Suprapubic skin (tissue), 4 donors: ENCODE measurements around the gene CCR5. TPM values are rescaled to one million over a fixed set of nuclear protein-coding genes. Genes with fewer than 3 reads are reported as not detected.

Experiments used
- DNase-seq, 2 donors: peaks; one replicate each; pipeline ENCODE4 v3.0.0-alpha.2; 2019; ENCODE audit warnings: low spot score in 2 of 2
- H3K27ac ChIP-seq: fragments of 200-600 bp; sonication (generic); one replicate; pipeline ENCODE4 v1.5.1; 2019
- H3K27me3 ChIP-seq: fragments of 200-600 bp; sonication (generic); one replicate; pipeline ENCODE4 v1.5.1; 2019
- H3K36me3 ChIP-seq: fragments of 200-600 bp; sonication (generic); one replicate; pipeline ENCODE4 v1.5.1; 2019
- H3K4me1 ChIP-seq: fragments of 200-600 bp; sonication (generic); one replicate; pipeline ENCODE4 v1.5.1; 2019
- H3K4me3 ChIP-seq: fragments of 200-600 bp; sonication (generic); one replicate; pipeline ENCODE4 v1.5.1; 2019; ENCODE audit warnings: mild to moderate bottlenecking
- H3K9me3 ChIP-seq: fragments of 200-600 bp; sonication (generic); one replicate; pipeline ENCODE4 v1.5.1; 2019
- CTCF ChIP-seq, 2 donors: fragments of 200-600 bp in 1 of 2; fragments of 450-650 bp in 1 of 2; sonication (generic) in 1 of 2; IDR thresholded peaks; one replicate each; pipeline ENCODE4 v1.5.1; 2016 to 2019; ENCODE audit warnings: antibody characterized with exemption in 2 of 2, mild to moderate bottlenecking in 1 of 2, moderate library complexity in 1 of 2
- EP300 ChIP-seq: sonication (generic); formaldehyde crosslinking; IDR thresholded peaks from one replicate; pipeline ENCODE4 v1.6.1; 2017; ENCODE audit warnings: antibody characterized with exemption
- POLR2A ChIP-seq, 2 donors: fragments of 450-650 bp; IDR thresholded peaks; one replicate each; pipeline ENCODE4 v1.6.1; 2017; ENCODE audit warnings: antibody characterized with exemption in 2 of 2, mild to moderate bottlenecking in 2 of 2, moderate library complexity in 2 of 2
- POLR2AphosphoS5 ChIP-seq, 3 donors: sonication (generic); formaldehyde crosslinking; IDR thresholded peaks; one replicate each; pipeline ENCODE4 v1.6.1; 2017; ENCODE audit warnings: antibody characterized with exemption in 3 of 3
- WGBS: methylation state at CpG from one replicate; pipeline ENCODE4 v1.1.5; 2018; 5-methylcytosine and 5-hydroxymethylcytosine counted together
- total RNA-seq, 4 donors: library from RNA; depleted of rRNA; stranded (reverse); fragments of >200 nt; gene quantifications; one replicate each; pipeline ENCODE4 v1.1.0, GENCODE V29; 2016

The CCR5 gene
- total RNA-seq, 4 donors from 2014 or later: 0.34 to 1.3 TPM; not detected in 2

GRCh38 chr3:46334741-46335478 is 35.8 kb upstream of the CCR5 start:
- H3K4me3 ChIP-seq: no peak overlapping the region
- H3K27ac ChIP-seq: no peak overlapping the region
- H3K4me1 ChIP-seq: peaks cover 8% of the 10 kb centered on the region
- DNase-seq: no peak
- H3K27me3 ChIP-seq: no peaks in the 10 kb centered on the region
- peaks cover 8% of the 10 kb centered on the region for H3K9me3 ChIP-seq
- no peaks in the 10 kb centered on the region for H3K36me3 ChIP-seq
- no peak for TF ChIP-seq POLR2A (IDR thresholded peaks at IDR 0.05)
- no peak for TF ChIP-seq POLR2AphosphoS5 (IDR thresholded peaks at IDR 0.05)
- no peak for TF ChIP-seq CTCF (IDR thresholded peaks at IDR 0.05)
- no peak for TF ChIP-seq EP300
- 24% methylated on average over 4 of the region's 4 CpGs for WGBS

DNA sequence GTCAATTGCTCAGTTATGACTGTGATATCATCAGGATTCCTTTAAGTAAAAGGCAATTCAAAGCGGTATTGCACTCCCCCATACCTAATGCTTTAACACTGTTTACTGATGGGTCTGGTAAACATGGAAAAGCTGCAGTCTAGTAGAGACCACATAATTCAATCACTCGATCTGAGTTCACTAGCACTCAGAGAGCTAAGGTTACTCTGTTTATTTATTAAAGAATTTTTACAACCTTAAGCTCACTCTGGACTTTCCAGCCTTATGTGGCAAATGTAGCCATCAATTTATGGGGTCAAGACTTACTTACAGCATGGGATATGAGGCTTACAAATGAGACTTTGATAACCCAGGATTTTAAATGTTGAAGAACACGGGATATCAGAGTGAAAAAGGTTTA is 35.2 kb upstream of the CCR5 start:
- Histone ChIP-seq H3K27ac (no peak overlapping the region), H3K4me1 (peaks cover 8% of the 10 kb centered on the region), H3K27me3 (no peaks in the 10 kb centered on the region), H3K9me3 (peaks cover 8% of the 10 kb centered on the region), H3K4me3 (no peak overlapping the region), H3K36me3 (no peaks in the 10 kb centered on the region)
- no peak for TF ChIP-seq POLR2A (IDR thresholded peaks at IDR 0.05)
- 49% methylated on average over 3 of the region's 3 CpGs for WGBS
- DNase-seq: no peak

GRCh38 chr3:46337911-46338310 is 32.8 kb upstream of the CCR5 start:
- no peak for TF ChIP-seq EP300
- H3K27me3 ChIP-seq: no peaks in the 10 kb centered on the region
- H3K36me3 ChIP-seq: no peaks in the 10 kb centered on the region
- H3K4me1 ChIP-seq: peaks cover 8% of the 10 kb centered on the region
- H3K4me3 ChIP-seq: no peak overlapping the region
- no peak for DNase-seq
- H3K27ac ChIP-seq: no peak overlapping the region
- peaks cover 8% of the 10 kb centered on the region for H3K9me3 ChIP-seq

DNA sequence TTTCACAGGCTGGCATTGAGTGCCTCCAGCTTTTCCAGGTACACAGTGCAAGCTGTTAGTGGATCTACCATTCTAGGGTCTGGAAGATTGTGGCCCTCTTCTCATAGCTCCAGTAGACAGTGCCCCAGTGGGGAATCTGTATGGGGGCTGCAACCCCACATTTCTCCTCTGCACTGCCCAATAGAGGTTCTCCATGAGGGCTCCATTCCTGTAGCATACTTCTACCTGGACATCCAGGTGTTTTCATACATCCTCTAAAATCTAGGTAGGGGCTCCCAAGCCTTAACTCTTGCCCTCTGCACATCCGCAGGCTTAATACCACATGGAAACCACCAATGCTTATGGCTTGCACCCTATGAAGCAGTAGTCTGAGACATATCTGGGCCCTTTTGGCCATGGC is 31.9 kb upstream of the CCR5 start:
- peaks cover 8% of the 10 kb centered on the region for H3K4me1 ChIP-seq
- TF ChIP-seq POLR2AphosphoS5 (IDR thresholded peaks at IDR 0.05): no peak
- no peak for TF ChIP-seq POLR2A (IDR thresholded peaks at IDR 0.05)
- TF ChIP-seq CTCF (IDR thresholded peaks at IDR 0.05): no peak
- TF ChIP-seq EP300: no peak
- H3K4me3 ChIP-seq: no peak overlapping the region
- H3K36me3 ChIP-seq: no peaks in the 10 kb centered on the region
- no peak for DNase-seq
- no peaks in the 10 kb centered on the region for H3K27me3 ChIP-seq
- H3K9me3 ChIP-seq: peaks cover 8% of the 10 kb centered on the region
- H3K27ac ChIP-seq: no peak overlapping the region
- 92% methylated on average over 1 of the region's 1 CpG for WGBS

- no peak overlapping the region for H3K27ac ChIP-seq
- H3K27me3 ChIP-seq: no peaks in the 10 kb centered on the region
- H3K4me3 ChIP-seq: no peak overlapping the region
- H3K4me1 ChIP-seq: no peaks in the 10 kb centered on the region
- H3K36me3 ChIP-seq: no peaks in the 10 kb centered on the region
- WGBS: 73% methylated on average over 4 of the region's 4 CpGs
- TF ChIP-seq EP300 (no peak), POLR2A (IDR thresholded peaks at IDR 0.05) (no peak), POLR2AphosphoS5 (IDR thresholded peaks at IDR 0.05) (no peak), CTCF (IDR thresholded peaks at IDR 0.05) (no peak)
- H3K9me3 ChIP-seq: no peaks in the 10 kb centered on the region
- no peak for DNase-seq
These were observed 26.3 kb upstream of the CCR5 start for GRCh38 chr3:46344476-46344875.

DNA sequence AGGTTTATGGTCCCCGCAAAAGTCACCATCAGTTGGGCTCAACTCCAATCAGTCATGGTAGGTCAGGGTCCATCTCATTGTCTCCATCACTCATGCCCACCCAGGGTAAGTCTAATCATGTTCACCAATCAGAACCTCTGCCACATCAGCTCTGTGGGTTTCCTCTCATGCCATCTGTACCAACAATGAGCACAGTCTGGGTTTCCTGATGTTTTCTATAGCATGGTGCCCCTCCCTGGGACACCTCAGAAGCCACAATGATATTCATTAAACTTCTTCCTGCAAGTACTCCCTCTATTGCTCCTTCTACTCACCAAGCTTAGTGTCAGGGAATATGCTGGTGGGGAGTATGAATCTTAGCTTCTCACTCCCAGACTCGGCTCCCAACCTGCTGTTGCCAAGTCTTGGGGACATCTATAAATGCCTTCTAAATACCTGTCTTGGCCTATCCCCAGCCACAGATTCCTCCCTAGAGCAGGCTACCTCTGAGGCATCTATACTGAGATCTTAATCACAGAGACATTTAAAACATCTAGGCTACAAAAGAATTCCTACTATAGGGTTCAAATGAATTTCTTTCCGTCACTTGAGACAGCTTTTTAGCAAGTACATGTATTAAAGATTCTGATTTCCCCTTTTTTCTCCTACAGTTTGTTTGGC is 21.8 kb upstream of the CCR5 start:
- no peak overlapping the region for H3K27ac ChIP-seq
- H3K4me3 ChIP-seq: no peak overlapping the region
- peaks cover 7% of the 10 kb centered on the region for H3K27me3 ChIP-seq
- H3K36me3 ChIP-seq: no peaks in the 10 kb centered on the region
- 85% methylated on average over 3 of the region's 3 CpGs for WGBS
- H3K9me3 ChIP-seq: no peaks in the 10 kb centered on the region
- H3K4me1 ChIP-seq: no peaks in the 10 kb centered on the region
- no peak for TF ChIP-seq POLR2AphosphoS5 (IDR thresholded peaks at IDR 0.05)
- no peak for TF ChIP-seq EP300
- TF ChIP-seq POLR2A (IDR thresholded peaks at IDR 0.05): no peak
- TF ChIP-seq CTCF (IDR thresholded peaks at IDR 0.05): no peak
- DNase-seq: no peak
